HL-60 (cell line): ENCODE measurements around the gene PDS5B.

Experiments used
- DNase-seq, 2 experiments: peaks; one replicate each; pipeline ENCODE4 v3.0.0-alpha.2; 2010 to 2020; ENCODE audit warnings: low read depth in 1 of 2, low spot score in 1 of 2
- H3K27ac ChIP-seq: fragments of 250-450 bp; sonication (Bioruptor Pico); replicated peaks from 2 replicates; pipeline ENCODE4 v1.5.1; 2020; ENCODE audit warnings: mild to moderate bottlenecking, moderate library complexity
- H3K27me3 ChIP-seq: fragments of 250-450 bp; sonication (Bioruptor Pico); 2 replicates; pipeline ENCODE4 v1.5.1; 2021; ENCODE audit warnings: mild to moderate bottlenecking, moderate library complexity; ENCODE audit not compliant: insufficient read depth, poor library complexity, severe bottlenecking
- H3K4me3 ChIP-seq: replicated peaks from 2 replicates; pipeline ENCODE4 v1.5.1; 2011; ENCODE audit warnings: mild to moderate bottlenecking, control low read depth, low read length; ENCODE audit not compliant: insufficient read depth
- CTCF ChIP-seq: IDR thresholded peaks from one replicate; pipeline ENCODE4 v1.5.1; 2011; ENCODE audit warnings: low read length, control low read depth, inconsistent platforms; ENCODE audit not compliant: insufficient read depth
- GABPA ChIP-seq: IDR thresholded peaks from 2 replicates; pipeline ENCODE4 v1.6.1; 2012; ENCODE audit warnings: low read depth
- POLR2AphosphoS5 ChIP-seq: IDR thresholded peaks from 2 replicates; pipeline ENCODE4 v1.6.1; 2012; ENCODE audit warnings: low read depth
- REST ChIP-seq: IDR thresholded peaks from 2 replicates; pipeline ENCODE4 v1.6.1; 2012; ENCODE audit warnings: low read depth; ENCODE audit not compliant: insufficient replicate concordance
- SPI1 ChIP-seq: IDR thresholded peaks from 2 replicates; pipeline ENCODE4 v1.6.1; 2012; ENCODE audit warnings: low read depth, mild to moderate bottlenecking, borderline replicate concordance
- long read RNA-seq: library from polyadenylated mRNA; unstranded; transcript quantifications from one replicate; pipeline ENCODE4 v2.0.0, GENCODE V29; 2020

Gene PDS5B
- long read RNA-seq, full-length matches to known transcripts, result 1 of 123 reads
- long read RNA-seq, partial matches to known transcripts, result 87 of 123 reads
- long read RNA-seq, other reads (novel, unspliced or antisense), result 35 of 123 reads

DNA sequence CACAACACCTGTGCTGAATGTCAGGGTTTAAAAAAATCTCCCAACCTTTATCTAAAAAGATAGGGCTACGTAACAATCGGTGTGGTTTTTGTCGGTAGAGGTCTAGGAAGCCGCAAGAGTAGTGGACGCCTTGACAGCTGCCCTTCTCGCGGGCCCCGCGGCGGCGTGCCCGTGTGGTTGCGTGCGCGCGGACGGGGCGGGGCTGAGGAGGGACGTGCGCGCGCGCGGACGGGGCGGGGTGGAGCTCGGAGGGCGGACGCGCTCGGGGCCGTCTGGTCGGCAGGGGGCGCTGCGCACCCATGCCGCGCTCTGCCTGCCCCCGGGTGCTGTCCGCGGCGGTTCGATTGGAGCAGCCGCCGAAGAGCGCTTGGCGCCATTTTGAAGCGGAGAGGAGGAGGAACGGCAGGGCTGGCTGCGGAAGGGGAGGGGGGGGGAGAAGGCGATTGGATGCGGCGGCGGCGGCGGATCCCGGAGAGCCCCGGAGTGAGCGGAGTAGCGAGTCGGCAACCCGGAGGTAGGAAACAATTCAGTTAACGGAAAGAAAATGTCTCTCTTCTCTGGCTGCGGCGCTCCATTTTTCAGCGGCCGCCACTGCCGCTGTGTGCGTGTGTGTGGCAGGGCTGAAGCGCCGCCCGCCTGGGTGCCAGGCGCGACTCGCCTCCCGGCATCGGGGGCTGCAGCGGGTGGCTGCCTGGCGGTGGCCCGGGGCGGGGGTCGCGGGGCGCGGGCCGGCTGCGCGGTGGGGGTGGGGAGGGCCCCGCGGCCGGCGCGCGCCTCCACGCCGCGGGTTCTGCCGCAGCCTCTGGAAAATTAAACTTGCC is at the start of gene PDS5B:
Gene PDS5B, plus strand, starts transcription at position 373 of the 821 bp plus-strand sequence. CDS start 62,321 bp downstream, outside the sequence.
- TF ChIP-seq REST (peak; percentile 58), SPI1 (no peak), GABPA (no peak), POLR2AphosphoS5 (peak; percentile 54), CTCF (peak; percentile 28)
- Histone ChIP-seq H3K27me3 (no peaks in the 10 kb centered on the region), H3K4me3 (peak within 1 kb of the TSS; percentile 86), H3K27ac (peak within 1 kb of the TSS; percentile 95)
- peak; percentile 77 to 96 for DNase-seq

- peak overlapping the region; percentile 93 for H3K27ac ChIP-seq
- H3K4me3 ChIP-seq, result peak overlapping the region; percentile 88
These were observed 48.6 kb upstream of the PDS5B start for GRCh38 chr13:32537580-32538142.

More at GRCh38 chr13:32537580-32538142, 48.6 kb upstream of the PDS5B start:
- peak in 1 of 2 experiments; percentile 76 for DNase-seq
- TF ChIP-seq REST (no peak), GABPA (no peak), SPI1 (no peak), POLR2AphosphoS5 (no peak), CTCF (no peak)
- no peaks in the 10 kb centered on the region for H3K27me3 ChIP-seq
